NCI-H69 (cell line): ENCODE data around the gene TFF3.

Experiments used
- DNase-seq: peaks from one replicate; lab custom pipeline; 2025; lab: John Stamatoyannopoulos, UW

TFF3 gene

GRCh38 chr21:42315296-42315891 lies at the start of gene TFF3:
Gene TFF3, minus strand, starts transcription at chr21:42315409. Its CDS starts 35 bp downstream, at chr21:42315374.
- peak; percentile 99 for DNase-seq

- no peak for DNase-seq
These were observed 49.2 kb upstream of the TFF3 start for GRCh38 chr21:42364304-42364865.

DNA sequence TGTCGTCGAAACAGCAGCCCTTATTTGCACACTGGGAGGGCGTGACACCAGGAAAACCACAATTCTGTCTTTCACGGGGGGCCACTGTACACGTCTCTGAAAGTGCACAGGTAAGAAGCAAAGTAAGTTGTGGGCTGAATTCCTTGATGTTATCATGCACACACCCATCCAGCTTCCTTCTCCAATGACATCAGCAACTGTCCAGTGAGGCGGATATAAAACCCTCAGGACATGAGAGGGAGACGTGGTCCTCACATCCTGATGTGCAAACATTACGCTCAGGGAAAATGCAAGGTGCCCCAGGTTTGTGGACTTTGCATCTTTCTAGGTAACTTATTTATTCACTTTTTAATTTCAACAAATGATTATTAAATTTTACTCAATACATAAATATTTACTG lies 48.1 kb upstream of the TFF3 start:
- no peak for DNase-seq

DNA sequence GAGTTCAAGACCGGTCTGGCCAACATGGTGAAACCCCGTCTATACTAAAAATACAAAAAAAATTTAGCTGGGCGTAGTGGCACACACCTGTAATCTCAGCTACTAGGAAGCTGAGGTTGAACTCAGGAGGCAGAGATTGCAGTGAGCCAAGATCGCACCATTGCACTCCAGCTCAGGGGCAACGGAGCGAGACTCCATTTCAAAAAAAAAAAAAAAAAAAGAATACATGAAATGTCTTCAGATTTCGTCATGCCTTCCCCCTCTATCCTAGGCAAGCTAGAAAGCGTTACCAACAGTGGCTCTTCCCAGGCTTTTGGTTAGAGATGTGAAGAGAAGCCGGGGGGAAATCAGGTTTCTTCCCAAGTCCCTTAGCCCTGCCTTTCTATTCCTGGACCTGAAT lies 47.5 kb upstream of the TFF3 start:
- no peak for DNase-seq

DNA sequence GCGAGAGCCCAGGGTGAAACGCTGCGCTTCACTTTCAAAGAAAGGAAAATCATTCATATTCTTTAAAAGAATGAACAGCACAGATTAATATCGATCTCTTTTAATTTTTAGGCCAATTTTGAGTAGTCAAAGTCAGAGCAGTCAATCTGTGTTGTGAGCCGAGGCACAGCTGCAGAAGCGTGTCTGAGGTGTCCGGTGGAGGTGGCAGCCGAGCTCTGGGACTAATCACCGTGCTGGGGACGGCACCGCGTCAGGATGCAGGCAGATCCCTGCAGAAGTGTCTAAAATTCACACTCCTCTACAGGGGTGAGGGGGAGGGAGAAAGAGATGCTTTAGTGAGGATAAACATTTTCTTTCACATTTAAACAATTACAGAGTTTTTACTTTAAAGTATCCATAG lies 47.0 kb upstream of the TFF3 start:
- no peak for DNase-seq

DNA sequence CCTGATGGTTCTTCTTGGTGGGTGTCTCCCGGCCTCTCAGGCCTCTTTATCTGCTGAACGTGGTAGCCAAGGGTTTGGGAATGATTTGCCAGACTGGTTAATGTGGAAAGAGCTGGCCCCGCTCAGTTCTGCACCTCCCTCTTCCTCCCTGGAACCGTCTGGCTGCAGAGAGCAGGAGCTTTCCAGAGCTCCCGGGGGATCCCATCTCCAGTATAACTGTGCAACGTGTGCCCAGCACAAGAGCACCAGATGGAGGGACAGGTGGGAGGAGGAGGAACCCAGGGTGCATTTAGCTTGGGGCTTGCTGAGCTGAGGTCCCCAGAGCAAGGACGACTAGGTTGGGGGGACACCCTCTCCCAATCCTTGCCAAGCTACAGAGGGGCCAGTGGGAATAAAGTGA lies 46.1 kb upstream of the TFF3 start:
- DNase-seq, result peak; percentile 77

DNA sequence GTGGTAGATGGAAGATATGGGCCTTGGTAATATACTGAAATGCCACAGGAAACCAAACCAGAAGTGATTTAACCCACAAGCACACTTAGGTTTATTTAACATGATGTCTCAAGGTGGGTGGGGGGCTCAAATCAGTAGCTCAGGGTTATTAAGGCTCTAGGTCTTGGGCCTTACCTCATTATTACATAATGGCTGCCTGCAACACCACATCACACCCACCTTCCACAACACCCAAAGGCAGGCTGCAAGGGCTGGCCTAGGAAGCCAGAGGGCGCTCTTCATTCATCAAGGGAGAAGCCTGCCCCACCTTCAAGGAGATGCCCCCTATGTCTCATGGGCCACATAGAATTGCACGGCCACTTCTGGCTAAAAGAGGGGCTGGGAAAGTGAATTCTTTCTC lies 45.1 kb upstream of the TFF3 start:
- DNase-seq, result peak; percentile 28

DNA sequence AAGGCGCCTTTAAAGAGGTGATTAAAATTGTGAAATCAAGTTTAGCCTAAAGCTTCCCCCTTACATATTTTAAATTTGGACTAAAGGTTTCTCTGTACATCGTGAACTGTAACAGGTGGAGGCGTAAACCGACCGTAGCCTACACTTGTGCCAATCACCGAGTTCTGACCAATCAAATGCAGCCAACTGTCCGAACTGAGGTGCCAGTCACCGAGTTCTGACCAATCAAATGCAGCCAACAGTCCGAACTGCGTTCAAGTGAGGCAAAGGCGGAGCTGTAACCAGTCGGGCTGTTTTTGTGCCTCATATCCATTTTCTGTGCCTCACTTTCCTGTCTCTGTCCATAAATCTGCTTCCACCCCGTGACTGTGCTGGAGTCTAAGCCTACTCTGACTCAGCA lies 43.7 kb upstream of the TFF3 start:
- DNase-seq, result no peak

GRCh38 chr21:42358261-42358660 lies 43.1 kb upstream of the TFF3 start:
- no peak for DNase-seq

GRCh38 chr21:42357307-42357706 lies 42.1 kb upstream of the TFF3 start:
- no peak for DNase-seq

- DNase-seq, result no peak
These were observed 41.4 kb upstream of the TFF3 start for GRCh38 chr21:42356650-42357049.

DNA sequence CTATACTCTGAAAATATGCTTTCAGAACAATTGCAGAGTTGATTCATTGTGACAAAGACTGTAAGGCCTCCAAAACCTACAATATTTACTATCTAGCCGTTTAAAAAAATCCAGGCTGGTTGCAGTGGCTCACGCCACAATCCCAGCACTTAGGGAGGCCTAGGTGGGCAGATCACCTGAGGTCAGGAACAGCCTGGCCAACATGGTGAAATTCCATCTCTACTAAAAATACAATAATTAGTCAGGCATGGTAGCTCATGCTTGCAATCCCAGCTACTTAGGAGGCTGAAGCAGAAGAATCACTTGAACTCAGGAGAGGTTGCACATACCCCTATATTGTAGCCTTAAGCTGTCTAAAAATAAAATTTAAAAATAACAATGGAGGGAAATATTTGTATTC lies 40.8 kb upstream of the TFF3 start:
- DNase-seq, result no peak

DNA sequence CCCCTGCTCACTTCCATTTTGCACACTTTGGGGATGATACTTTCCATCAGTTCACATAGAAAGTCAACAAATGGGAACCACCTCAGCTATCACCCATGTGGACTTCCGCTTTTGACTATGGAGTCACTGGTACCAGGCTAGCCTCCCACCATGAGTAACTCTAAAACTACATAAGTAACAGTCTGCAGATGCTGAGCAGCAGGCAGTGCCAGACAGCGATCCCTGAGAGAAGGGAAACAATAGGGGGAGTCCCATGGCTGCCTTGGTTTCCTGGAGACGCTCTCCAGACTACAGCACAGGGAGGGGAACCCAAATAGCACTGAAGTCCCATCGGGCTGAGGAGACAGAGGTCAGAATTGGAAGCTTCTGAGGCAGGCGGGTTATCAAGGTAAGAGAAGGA lies 38.4 kb upstream of the TFF3 start:
- DNase-seq, result no peak

- no peak for DNase-seq
These were observed 37.4 kb upstream of the TFF3 start for GRCh38 chr21:42352441-42353095.

GRCh38 chr21:42351626-42352440 lies 36.6 kb upstream of the TFF3 start:
- no peak for DNase-seq

DNA sequence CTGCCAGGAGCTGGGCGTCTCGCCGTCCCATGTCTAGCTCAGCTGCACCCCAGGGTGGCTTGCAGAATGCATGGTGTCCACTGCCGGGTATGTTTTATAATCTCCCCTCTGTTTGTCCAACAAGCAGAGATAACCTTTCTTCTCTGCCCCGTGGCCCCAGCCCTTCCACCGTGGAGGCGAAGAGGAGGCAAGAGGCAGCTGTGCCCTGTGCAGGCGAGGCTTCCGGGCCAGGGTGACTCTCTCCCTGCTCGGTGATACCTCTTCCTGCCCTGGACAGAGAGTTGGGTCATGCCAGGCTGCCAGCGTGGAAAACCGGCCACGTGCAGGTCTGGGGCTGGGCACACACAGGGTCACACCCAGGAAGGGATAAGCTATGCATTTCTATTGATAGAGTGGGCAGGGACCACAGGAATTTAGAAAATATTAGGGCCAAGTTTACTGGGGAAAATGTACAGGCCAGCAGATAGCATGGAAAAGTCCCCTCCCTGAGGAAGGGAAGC lies 35.8 kb upstream of the TFF3 start, which contains the start of gene TFF2:
TFF2 (minus strand) TSS at position 68 of the 500 bp plus-strand sequence; CDS start at position 31, 37 bp downstream.
- DNase-seq, result no peak

- no peak for DNase-seq
These were observed 35.2 kb upstream of the TFF3 start for GRCh38 chr21:42350318-42350910.

DNA sequence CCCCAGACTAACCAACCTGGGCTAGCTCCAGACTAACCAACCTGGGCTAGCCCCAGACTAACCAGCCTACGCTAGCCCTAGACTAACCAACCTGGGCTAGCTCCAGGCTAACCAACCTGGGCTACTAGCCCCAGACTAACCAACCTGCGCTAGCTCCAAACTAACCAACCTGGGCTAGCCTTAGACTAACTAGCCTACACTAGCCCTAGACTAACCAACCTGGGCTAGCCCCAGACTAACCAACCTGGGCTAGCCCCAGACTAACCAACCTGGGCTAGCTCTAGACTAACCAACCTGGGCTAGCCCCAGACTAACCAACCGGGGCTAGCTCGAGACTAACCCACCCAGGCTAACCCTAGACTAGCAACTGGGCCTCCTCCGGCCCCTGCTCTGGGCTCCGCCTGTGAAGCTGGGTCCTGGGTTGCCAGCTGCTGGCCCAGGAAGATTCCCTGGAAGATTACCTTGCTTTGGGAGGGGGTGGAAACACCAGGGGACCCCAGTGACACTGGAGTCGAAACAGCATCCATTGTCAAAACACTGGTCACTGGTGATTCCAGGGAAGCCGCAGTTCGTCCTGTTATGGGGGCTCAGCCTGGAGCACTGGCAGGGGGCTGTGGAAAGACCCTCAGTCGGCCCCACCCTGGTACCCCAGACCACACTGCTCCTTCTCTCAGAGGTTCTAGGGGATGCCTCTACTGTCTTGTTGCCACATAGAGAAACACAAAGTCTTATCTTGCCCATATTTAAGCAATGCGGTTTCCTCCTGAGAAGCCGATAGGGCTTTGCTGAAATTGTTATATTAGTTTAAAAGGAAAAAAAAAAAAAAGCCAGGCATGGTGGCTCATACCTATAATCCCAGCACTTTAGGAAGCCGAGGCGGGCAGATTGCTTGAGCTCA lies 34.5 kb upstream of the TFF3 start:
- DNase-seq, result no peak

- DNase-seq, result no peak
These were observed 33.6 kb upstream of the TFF3 start for GRCh38 chr21:42348762-42349161.

DNA sequence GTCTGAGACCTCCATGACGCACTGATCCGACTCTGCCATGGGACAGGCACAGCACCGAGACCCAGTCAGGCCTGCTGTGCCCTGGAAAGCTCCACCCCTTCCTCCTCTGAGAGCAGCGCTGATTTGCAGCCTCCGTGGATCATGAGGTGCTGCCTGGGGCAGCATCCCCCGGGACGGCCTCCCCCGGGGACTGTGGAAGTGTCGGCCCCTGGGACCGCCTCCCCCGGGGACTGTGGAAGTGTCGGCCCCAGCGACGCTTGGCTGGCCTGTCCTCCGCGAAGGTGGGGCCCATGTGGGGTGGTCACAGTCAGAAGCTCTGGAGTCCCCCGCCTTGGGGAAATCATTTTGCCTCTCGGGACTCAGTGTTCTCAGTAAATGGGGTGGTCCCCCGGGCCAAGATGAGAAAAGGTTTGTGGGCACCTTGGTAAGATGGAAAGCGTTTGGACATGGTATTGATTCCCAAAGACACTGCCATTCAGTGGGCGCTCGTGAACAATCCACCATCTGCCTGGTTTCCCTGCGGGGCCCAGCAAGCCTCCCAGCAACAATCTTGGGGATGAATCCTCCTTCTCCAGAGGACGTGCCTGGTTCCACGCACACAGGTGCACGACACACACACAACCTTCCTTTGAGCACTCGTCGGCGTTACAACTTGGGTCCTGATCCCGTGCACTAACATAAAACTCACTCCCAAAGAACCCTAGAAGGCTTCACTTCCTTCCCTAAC lies 32.6 kb upstream of the TFF3 start:
- DNase-seq, result no peak
